Hematopoietic multipotent progenitor cell treated with erythropoietin and hydrocortisone succinate and interleukin-3 and kit ligand, for 4 days (in vitro differentiated cells): ENCODE measurements around the gene ALG1.
"Not testable (repeated sequence)": the region's sequence is repeated elsewhere in the genome, so short reads cannot be mapped to it uniquely, and the experiment has no call there.

ENCODE experiments used
- DNase-seq: peaks from one replicate; pipeline ENCODE4 v3.0.0-alpha.2; 2015

The ALG1 gene

DNA sequence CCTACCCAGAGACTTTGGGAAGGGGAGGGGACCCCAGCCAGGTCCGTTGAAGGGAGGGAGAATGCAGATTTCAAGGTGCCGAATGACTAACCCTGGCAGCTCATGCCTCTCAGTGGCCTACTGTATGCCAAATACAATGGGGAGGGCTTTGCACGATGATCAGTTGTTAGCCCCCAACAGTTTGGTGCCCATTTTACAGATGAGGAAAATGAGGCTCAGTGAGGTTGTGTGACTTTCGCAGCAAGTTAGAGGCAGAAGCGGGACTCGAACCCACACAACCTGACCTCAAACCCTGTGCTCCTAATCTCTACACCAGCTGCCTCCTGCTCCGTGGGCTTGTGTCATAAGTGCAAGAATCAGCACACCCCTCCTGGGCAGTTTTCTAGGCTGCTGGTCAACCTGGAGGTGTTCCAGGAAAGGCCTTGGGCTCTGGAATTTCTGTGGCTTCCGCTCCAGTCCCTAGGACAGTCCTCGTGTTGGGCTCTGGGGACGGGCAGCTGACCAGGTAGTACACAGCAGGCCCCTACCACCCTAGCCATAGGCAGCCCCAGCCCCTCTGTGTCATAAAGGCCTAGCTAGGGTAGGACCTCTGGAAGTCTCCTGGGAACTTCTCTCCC, 26.0 kb upstream of the ALG1 start:
- DNase-seq: no peak

DNA sequence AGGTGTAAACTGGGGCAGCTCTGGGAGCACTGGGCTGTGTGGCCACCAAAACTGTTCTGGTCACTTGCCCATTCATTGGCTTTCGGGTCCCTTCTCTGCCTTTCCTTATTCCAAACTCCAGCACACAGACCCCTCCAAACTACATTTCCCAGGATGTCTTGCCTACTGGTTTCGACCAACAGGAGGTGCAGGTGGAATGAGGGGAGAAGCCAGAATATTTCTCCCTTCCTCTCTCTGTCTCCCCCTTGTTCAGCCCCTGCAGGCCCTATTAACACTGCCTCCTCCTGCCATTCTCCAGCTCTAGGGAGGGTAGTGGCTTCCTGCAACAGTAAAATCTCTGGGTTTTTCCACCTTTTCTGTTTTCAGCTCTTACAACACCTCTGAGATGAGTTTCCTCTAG, 24.7 kb upstream of the ALG1 start:
- DNase-seq: no peak

DNA sequence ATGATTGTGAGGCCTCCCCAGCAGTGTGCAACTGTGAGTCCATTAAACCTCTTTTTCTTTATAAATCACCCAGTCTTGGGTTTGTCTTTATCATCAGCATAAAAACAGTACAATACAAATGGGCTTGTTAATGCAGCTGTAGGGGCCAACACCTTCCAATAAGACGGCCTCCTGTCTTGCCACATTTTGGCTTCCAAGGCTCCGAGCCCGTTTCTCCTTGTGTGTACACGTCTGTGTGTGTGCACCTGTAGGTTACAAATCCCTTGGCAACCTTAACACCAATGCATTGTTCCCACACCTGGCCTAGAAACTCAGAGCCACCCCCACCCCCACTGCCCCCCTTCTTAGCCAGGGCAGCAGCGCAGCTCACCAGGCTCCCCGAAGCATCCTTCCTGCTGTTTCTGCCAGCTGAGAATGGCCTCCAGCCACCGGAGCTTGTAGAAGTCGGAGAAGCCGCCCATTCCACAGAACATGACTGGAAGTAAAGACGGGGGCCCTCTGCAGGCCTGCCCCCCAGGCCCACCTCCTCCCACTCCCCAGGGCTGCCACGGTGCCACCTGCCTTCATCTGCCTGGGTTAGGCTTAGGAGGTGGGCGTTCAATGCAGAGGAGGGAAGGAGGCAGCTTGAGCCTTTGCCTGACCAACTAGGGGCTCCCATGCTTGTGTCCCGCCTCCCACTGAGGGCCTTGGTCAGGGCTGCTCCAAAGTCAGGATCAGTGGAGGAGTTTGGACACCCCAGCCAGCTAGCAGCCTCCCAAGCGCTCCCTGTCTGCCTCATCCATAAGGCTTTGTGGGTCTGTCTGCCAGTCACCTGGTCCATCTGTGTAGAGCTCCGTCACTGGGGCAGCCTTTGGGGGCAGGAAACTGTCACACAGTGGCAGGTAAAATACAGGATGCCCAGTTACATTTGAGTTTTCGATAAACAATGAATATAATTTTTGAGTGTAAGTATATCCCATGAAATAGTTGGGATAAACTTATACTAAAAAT, 16.5 kb upstream of the ALG1 start:
- DNase-seq: no peak

DNA sequence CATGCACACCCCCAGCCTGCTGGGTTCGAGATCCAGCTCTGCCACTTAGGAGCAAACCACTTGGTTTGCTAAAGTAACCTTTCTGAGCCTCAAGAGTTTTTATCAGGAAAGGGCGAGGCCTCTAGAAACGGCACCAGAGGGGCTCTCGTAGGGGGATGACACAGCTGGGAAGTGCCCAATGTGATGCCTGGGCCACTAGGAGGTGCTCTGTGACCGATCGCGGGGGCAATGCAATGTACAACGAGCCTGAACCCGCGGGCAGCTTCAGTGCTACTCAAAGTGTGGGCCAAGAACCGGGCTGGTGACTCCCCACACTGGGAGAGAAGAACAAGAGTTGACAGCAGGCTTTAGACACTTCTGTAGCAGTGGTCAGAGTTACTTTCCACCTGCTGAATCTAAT, 15.3 kb upstream of the ALG1 start:
- DNase-seq: peak; percentile 87

- no peak for DNase-seq
Measured at GRCh38 chr16:5058476-5058875, 13.2 kb upstream of the ALG1 start.

- no peak for DNase-seq
Measured at GRCh38 chr16:5059386-5060072, 12.1 kb upstream of the ALG1 start.

DNA sequence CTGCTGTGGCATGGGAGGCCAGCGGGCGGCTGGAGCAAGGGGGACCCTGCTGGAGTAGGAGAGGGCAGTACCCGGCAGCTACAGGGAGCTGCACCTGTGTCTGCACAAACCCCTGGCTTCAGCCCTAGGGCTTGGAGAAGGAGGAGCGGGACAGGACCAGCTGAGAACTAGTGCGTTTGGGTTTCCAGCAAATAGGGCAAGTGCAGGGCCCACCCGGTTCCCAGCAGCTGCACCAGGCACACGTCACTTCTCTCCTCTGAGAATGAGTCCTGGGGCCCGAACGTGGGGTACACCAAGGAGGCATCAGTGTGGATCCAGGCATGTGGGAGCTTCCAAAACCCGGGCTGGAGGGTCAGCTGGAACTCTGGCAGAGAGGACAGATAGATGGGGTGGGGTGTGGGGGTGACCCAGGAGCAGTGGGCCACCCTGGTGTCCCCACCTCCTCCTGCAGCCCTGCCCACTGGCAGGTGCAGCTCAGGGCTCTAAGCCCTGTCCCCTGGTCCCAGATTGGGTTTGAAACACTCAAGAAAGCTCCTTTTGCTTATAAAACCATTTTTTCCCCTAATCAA, 11.5 kb upstream of the ALG1 start:
- no peak for DNase-seq

DNA sequence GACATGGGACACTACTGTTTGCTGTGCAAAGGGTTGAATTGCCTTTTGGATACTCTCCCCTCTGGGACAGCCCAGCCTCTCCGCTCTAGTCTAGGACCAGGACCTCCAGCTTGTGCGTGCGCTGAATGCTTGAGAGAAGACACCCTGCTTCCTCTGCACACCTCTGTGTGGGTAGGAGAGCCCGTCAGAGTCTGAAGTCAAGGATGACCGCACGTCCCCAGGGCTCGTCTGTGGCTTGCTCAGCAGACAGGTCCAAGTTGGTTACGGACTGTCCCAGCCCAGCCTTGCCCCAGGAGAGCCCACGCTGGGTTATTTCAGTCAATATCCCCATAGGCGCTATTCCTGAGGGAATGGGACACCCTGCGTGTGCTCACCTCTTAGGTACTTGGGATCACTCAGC, 9.6 kb upstream of the ALG1 start:
- no peak for DNase-seq

DNA sequence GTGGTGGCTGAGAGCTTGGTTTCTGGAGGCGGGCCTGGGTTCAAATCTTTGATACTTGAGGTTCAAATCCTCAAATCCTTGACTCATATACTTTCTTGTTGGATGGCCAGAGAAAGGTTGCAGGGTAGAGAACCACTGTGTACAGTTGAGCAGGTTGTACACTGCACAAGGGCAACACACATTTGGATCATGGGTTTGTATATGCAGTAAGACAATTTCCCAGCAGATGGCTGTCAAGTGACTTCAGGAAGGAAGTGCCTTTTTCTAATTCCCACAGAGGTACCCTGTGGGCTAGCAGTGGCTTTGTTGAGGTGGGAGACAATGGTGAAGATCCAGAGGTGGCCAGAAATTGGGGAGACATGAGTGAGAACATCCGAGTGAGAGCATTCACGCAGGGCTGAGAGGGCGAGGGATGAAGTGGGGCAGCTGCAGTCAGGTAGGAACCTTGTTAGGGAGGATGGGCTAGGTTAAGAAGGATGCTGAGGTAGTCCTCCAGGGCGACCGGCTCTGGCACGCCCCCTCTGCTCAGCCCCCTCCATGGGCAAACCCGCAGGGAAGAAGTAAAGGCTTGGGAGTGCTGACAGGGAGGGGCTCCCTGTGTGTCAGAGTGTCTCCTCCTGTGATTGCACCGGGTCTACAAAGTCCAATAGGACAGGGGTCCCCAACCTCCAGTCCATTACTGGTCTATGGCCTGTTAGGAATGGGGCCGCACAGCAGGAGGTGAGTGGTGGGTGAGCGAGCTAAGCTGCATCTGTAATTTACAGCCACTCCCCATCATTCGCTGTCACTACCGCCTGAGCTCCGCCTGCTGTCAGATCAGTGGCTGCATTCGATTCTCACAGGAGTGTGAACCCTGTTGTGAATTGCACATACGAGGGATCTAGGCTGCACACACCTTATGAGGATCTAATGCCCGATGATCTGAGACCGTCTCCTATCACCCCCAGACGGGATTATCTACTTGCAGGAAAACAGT, 8.6 kb upstream of the ALG1 start:
- peak; percentile 14 for DNase-seq

GRCh38 chr16:5064915-5065314, 6.7 kb upstream of the ALG1 start:
- DNase-seq: no peak

- no peak for DNase-seq
Measured at GRCh38 chr16:5065326-5065725, 6.3 kb upstream of the ALG1 start.

- DNase-seq: no peak
Measured at GRCh38 chr16:5065813-5066212, 5.8 kb upstream of the ALG1 start, which contains the start of gene C16orf89. TSS of gene C16orf89 (minus strand) at chr16:5065956. CDS start at chr16:5065908, 48 bp downstream.

DNA sequence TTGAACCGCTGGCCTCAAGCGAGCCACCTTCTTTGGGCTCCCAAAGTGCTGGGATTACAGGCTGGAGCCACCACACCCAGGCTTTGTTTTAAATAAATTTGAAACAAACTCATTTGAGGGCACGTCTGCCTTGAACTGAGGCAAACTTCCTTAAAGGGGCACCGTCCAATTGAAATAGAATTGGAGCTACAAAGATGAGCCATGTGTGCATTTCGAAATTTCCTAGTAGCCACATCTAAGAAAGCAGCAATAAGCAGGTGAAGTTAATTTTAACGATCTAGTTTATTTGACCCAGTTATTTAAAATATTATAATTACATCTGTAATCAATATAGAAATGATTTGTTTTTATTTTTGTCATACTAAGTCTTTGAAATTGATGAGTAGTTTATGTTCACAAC, 5.1 kb upstream of the ALG1 start:
- no peak for DNase-seq

DNA sequence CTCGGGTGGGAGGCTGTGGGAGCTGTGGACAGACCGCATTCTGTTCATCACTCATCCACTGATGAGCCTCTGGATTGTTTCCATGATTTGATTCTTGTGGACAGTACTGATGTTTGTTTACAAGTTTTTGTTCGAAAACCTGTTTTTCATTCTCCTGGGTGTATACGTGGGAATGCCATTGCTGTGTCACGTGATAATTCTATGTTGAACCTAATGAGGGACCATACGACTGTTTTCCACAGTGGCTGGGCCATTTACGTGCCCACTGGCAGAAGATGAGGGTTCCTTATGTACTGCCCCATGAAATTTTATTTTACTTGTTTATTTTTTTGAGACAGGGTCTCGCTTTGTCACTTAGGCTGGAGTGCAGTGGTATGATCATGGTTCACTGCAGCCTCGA, 2.6 kb upstream of the ALG1 start:
- no peak for DNase-seq

DNA sequence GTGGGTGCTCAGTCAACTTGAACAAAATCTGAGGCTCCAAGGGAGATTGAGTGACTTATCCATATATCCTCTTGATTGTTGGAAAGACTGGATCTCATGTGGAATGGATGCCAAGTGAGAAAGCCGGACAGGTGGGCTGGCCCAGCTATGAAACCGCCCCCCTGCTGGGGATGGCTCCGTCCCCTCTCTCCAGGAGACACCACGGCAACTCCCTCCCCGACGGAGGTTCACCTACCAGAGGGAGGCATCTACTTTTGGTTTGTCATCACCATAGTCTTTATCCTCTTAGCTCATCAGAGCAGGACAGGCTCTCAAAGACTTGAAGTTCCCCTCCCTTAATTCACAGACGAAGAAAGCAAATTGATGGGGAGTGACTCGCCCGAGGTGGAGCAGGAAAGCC, 1.8 kb upstream of the ALG1 start:
- DNase-seq: no peak

GRCh38 chr16:5070431-5071186, 1.0 kb upstream of the ALG1 start:
- no peak for DNase-seq

DNA sequence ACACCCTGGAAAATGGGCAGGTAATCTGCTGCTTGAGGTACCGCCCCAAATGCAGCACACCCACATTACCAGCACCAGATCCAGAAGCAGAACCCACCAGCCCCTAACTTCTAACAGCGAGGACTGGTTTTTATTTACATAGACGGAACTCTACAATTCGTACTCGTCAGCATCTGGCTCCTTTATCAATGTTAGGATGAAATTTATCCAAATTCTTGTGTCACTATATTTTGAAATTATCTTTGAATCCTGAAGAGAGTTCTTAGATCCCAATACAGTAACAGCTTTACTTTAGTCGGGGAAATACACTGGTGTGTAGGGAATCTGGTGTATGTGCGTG, 332 bp upstream of the ALG1 start:
- DNase-seq: no peak

DNA sequence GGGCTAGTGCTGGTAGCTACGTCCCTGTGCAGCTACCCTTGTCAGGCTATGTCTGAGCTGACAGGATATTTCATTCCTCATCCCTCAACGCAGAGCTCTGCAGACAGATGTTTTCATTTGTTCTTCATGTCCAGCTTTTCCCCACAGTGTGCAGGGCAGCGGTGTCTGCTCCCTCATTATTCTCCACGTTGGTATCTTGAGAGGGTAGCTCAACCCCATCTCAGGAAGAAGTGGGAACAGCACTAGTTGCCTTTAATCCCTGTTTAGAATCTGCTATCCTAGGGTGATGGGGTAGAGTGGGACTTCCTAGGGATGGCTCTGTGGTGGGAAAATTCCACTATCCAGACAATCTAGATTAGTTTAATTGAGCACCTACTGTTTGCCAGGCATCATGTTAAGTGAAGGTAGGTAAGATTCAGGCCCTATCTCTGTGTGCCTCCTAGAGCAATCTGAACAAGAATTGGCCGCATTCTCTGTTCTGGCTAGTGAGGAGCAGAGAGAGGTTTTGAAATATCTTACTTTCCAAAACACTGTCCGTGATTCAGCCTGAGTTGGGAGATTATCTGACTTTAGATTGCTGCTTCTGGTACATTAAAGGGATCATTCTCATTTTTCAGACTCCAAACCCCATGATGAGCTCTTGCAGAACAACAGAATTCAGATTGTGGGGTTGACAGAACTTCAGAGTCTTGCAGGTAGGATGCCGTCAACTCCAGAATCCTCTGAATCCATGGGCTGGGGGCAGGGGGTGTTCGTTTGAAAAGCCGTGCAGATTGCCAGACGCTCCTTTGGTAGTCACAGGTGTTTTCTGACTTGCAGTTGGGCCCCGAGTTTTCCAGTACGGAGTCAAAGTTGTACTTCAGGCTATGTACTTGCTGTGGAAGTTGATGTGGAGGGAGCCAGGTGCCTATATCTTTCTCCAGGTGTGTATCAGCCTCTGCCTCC, 963 bp downstream of the ALG1 start:
- no peak for DNase-seq

DNA sequence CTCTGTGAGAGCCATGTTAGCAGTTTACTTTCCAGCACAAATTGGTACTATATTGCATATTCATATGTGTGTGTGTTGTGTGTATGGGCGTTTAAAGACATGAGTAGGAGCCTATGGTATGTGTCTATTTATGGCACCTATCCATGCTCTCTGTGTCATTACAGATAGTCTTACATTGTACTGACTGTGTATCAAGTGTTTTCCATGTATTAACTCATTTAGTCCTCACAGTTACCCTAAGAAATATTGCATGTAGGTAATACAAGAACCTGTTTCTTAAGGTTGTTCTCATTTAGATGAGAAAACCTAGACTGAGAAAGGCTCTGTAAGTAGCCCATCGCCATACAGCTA, 1.6 kb downstream of the ALG1 start:
- no peak for DNase-seq

- DNase-seq: not testable (repeated sequence)
Measured at GRCh38 chr16:5073771-5074170, 2.1 kb downstream of the ALG1 start.
